IPS DF 6.9 (cell line): ENCODE results near the gene S100P.
A peak's percentile ranks its signal among the peaks of the same experiment; 100 is the strongest.

Experiments
- DNase-seq: peaks from one replicate; pipeline ENCODE4 v3.0.0-alpha.2; 2013; ENCODE audit warnings: low read depth, low spot score
- H3K27ac ChIP-seq: one replicate; pipeline ENCODE4 v1.5.1; 2013; ENCODE audit warnings: low read length, control low read depth
- H3K27me3 ChIP-seq: 2 replicates; pipeline ENCODE4 v1.6.1; 2013; ENCODE audit warnings: mild to moderate bottlenecking, low read length; ENCODE audit not compliant: control insufficient read depth, insufficient read depth
- H3K36me3 ChIP-seq: 2 replicates; pipeline ENCODE4 v1.6.1; 2013; ENCODE audit warnings: low read length; ENCODE audit not compliant: control insufficient read depth, insufficient read depth
- H3K4me1 ChIP-seq: 2 replicates; pipeline ENCODE4 v1.6.1; 2013; ENCODE audit warnings: low read length; ENCODE audit not compliant: control insufficient read depth, insufficient read depth
- H3K4me3 ChIP-seq: 2 replicates; pipeline ENCODE4 v1.5.1; 2013; ENCODE audit warnings: mild to moderate bottlenecking, low read length
- H3K9me3 ChIP-seq: 2 replicates; pipeline ENCODE4 v1.6.1; 2013; ENCODE audit warnings: low read length, inconsistent platforms; ENCODE audit not compliant: control insufficient read depth, insufficient read depth
- WGBS: extraction: QIAGEN DNeasy Blood & Tissue Kit; methylation state at CpG from one replicate; pipeline ENCODE4 v1.1.7; 2013; ENCODE audit warnings: mixed read lengths, missing lambda C conversion rate; ENCODE audit not compliant: insufficient read length, insufficient coverage; 5-methylcytosine and 5-hydroxymethylcytosine counted together

The S100P gene

GRCh38 chr4:6658209-6658595 lies 35.5 kb upstream of the S100P start:
- peak overlapping the region; percentile 15; the same call in 1 of the 2 replicates for H3K4me3 ChIP-seq
- no peak for DNase-seq
- no peaks in the 10 kb centered on the region for H3K9me3 ChIP-seq
- H3K27me3 ChIP-seq, result peaks cover 19% of the 10 kb centered on the region; the same call in 1 of the 2 replicates
- H3K27ac ChIP-seq, result no peak overlapping the region
- no peaks in the 10 kb centered on the region for H3K4me1 ChIP-seq
- no peaks in the 10 kb centered on the region; the same call in 1 of the 2 replicates for H3K36me3 ChIP-seq
- no CpG with 5 or more reads among the region's 7 CpGs for WGBS

- Histone ChIP-seq H3K4me3 (peak overlapping the region; percentile 15; the same call in 1 of the 2 replicates), H3K36me3 (no peaks in the 10 kb centered on the region; the same call in 1 of the 2 replicates), H3K4me1 (no peaks in the 10 kb centered on the region), H3K27ac (no peak overlapping the region), H3K9me3 (no peaks in the 10 kb centered on the region), H3K27me3 (peaks cover 24% of the 10 kb centered on the region; the same call in 1 of the 2 replicates)
- WGBS, result no CpG with 5 or more reads among the region's 52 CpGs
- no peak for DNase-seq
These were observed 35.0 kb upstream of the S100P start for GRCh38 chr4:6658597-6659075.

- H3K27me3 ChIP-seq, result peaks cover 25% of the 10 kb centered on the region; the same call in 1 of the 2 replicates
- H3K9me3 ChIP-seq, result no peaks in the 10 kb centered on the region
- H3K4me3 ChIP-seq, result no peak overlapping the region
- no peaks in the 10 kb centered on the region; the same call in 1 of the 2 replicates for H3K36me3 ChIP-seq
- DNase-seq, result no peak
- no peak overlapping the region for H3K27ac ChIP-seq
- no peaks in the 10 kb centered on the region for H3K4me1 ChIP-seq
- no CpG with 5 or more reads among the region's 2 CpGs for WGBS
These were observed 33.8 kb upstream of the S100P start for GRCh38 chr4:6659897-6660296.

GRCh38 chr4:6660430-6660829 lies 33.2 kb upstream of the S100P start:
- Histone ChIP-seq H3K36me3 (no peaks in the 10 kb centered on the region; the same call in 1 of the 2 replicates), H3K4me1 (no peaks in the 10 kb centered on the region), H3K4me3 (no peak overlapping the region), H3K9me3 (no peaks in the 10 kb centered on the region), H3K27me3 (peaks cover 25% of the 10 kb centered on the region; the same call in 1 of the 2 replicates), H3K27ac (no peak overlapping the region)
- no peak for DNase-seq
- no CpG with 5 or more reads among the region's 3 CpGs for WGBS

- Histone ChIP-seq H3K27ac (no peak overlapping the region), H3K4me3 (no peak overlapping the region), H3K4me1 (no peaks in the 10 kb centered on the region), H3K36me3 (no peaks in the 10 kb centered on the region; the same call in 1 of the 2 replicates), H3K27me3 (peaks cover 25% of the 10 kb centered on the region; the same call in 1 of the 2 replicates), H3K9me3 (no peaks in the 10 kb centered on the region)
- no CpG with 5 or more reads among the region's 3 CpGs for WGBS
- DNase-seq, result no peak
These were observed 31.1 kb upstream of the S100P start for GRCh38 chr4:6662591-6662990.

- no CpG with 5 or more reads among the region's 55 CpGs for whole genome bisulfite sequencing
- Histone ChIP-seq H3K4me3 (peak overlapping the region; percentile 23; the same call in 1 of the 2 replicates), H3K9me3 (no peaks in the 10 kb centered on the region), H3K4me1 (no peaks in the 10 kb centered on the region), H3K27me3 (peaks cover 23% of the 10 kb centered on the region; the same call in 1 of the 2 replicates), H3K27ac (no peak overlapping the region), H3K36me3 (no peaks in the 10 kb centered on the region)
- no peak for DNase-seq
These were observed 29.9 kb upstream of the S100P start for GRCh38 chr4:6663596-6664393.

GRCh38 chr4:6665320-6665654 lies 28.4 kb upstream of the S100P start:
- H3K4me3 ChIP-seq, result no peak overlapping the region
- H3K36me3 ChIP-seq, result no peaks in the 10 kb centered on the region
- WGBS, result 100% methylated on average over 2 of the region's 9 CpGs
- DNase-seq, result no peak
- H3K27me3 ChIP-seq, result peaks cover 17% of the 10 kb centered on the region; the same call in 1 of the 2 replicates
- no peaks in the 10 kb centered on the region for H3K4me1 ChIP-seq
- no peaks in the 10 kb centered on the region for H3K9me3 ChIP-seq
- H3K27ac ChIP-seq, result no peak overlapping the region

- no peak for DNase-seq
- Histone ChIP-seq H3K9me3 (no peaks in the 10 kb centered on the region), H3K4me3 (no peak overlapping the region), H3K27me3 (peaks cover 3% of the 10 kb centered on the region; the same call in 1 of the 2 replicates), H3K27ac (no peak overlapping the region), H3K36me3 (no peaks in the 10 kb centered on the region), H3K4me1 (no peaks in the 10 kb centered on the region)
- no CpG with 5 or more reads among the region's 11 CpGs for WGBS
These were observed 25.3 kb upstream of the S100P start for GRCh38 chr4:6668391-6668790.

- Histone ChIP-seq H3K27ac (no peak overlapping the region), H3K36me3 (no peaks in the 10 kb centered on the region), H3K4me1 (0 out of 2 replicates have a peak, but pooled peaks cover 2% of the 10 kb centered on the region), H3K27me3 (no peaks in the 10 kb centered on the region), H3K4me3 (no peak overlapping the region), H3K9me3 (no peaks in the 10 kb centered on the region)
- no CpG with 5 or more reads among the region's 1 CpG for WGBS
- DNase-seq, result no peak
These were observed 22.0 kb upstream of the S100P start for GRCh38 chr4:6671648-6672047.

- DNase-seq, result no peak
- 0 out of 2 replicates have a peak, but pooled peaks cover 2% of the 10 kb centered on the region for H3K4me1 ChIP-seq
- no peaks in the 10 kb centered on the region for H3K9me3 ChIP-seq
- no CpG with 5 or more reads among the region's 19 CpGs for WGBS
- H3K27me3 ChIP-seq, result no peaks in the 10 kb centered on the region
- no peaks in the 10 kb centered on the region for H3K36me3 ChIP-seq
- no peak overlapping the region for H3K27ac ChIP-seq
- H3K4me3 ChIP-seq, result no peak overlapping the region
These were observed 21.5 kb upstream of the S100P start for GRCh38 chr4:6672131-6672530.
